ENCODE measurements around the gene FMO4.
"Not testable (repeated sequence)": the region's sequence is repeated elsewhere in the genome, so short reads cannot be mapped to it uniquely, and the experiment has no call there.

Gene FMO4

DNA sequence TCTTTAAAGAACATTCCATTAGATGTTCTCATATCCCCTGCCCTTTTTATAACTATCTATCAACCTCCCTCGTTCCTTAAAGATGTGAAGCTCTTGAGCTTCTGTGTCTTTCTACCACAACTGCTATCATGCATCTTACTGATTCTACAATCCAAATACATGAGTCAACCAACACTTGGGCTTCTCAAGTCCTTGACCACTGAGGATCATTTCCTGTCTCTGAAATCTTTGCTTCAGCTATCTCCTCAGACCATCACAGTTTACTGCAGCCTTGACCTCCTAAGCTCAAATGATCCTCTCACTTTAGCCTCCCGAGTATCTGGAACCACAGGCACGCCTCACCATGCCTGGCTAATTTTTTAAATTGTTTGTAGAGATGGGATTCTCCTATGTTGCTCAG is 75.2 kb downstream of the FMO4 start:
- no peak for DNase-seq (ENCODE audit: low read depth, low spot score)

DNA sequence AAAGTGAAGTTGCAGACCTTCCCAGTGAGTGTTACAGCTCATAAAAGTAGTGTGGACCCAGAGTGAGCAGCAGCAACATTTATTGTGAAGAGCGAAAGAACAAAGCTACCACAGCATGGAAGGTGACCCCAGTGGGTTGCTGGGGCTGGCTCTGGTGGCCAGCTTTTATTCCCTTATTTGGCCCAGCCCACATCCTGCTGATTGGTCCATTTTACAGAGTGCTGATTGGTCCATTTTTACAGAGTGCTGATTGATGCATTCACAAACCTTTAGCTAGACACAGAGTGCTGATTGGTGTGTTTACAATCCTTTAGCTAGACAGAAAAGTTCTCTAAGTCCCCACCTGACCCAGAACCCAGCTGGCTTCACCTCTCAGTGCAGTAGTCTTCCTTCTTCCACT is 76.8 kb downstream of the FMO4 start:
- not testable (repeated sequence) for DNase-seq (ENCODE audit: low read depth, low spot score)
